Neural cell (in vitro differentiated cells): Measurements from ENCODE around the gene RITA1. TPM values are rescaled to one million over a fixed set of nuclear protein-coding genes. Genes with fewer than 3 reads are reported as not detected.

Experiments used
- H2AFZ ChIP-seq: fragments of 200-600, 300-800 bp; sonication (generic), shearing (Covaris generic); 2 replicates; pipeline ENCODE4 v1.6.0; 2014; ENCODE audit warnings: low read depth, mild to moderate bottlenecking, antibody characterized with exemption, low read length, moderate library complexity
- H3F3A ChIP-seq: fragments of 200-600 bp; shearing (Covaris generic); 2 replicates; pipeline ENCODE4 v1.6.1; 2016; ENCODE audit warnings: mild to moderate bottlenecking, moderate library complexity, mixed read lengths, antibody characterized with exemption, low read length; ENCODE audit not compliant: insufficient read depth, poor library complexity, severe bottlenecking
- H3K27ac ChIP-seq: fragments of 200-600, 300-800 bp; sonication (generic), shearing (Covaris generic); 2 replicates; pipeline ENCODE4 v1.5.1; 2014; ENCODE audit warnings: mild to moderate bottlenecking, low read length, moderate library complexity
- H3K27me3 ChIP-seq: fragments of 300-800, 200-600 bp; sonication (generic), shearing (Covaris generic); 2 replicates; pipeline ENCODE4 v1.6.0; 2014; ENCODE audit warnings: mild to moderate bottlenecking, low read depth, low read length, moderate library complexity; ENCODE audit not compliant: insufficient read depth
- H3K36me3 ChIP-seq: fragments of 300-800, 200-600 bp; sonication (generic), shearing (Covaris generic); 2 replicates; pipeline ENCODE4 v1.5.1; 2014; ENCODE audit warnings: mild to moderate bottlenecking, antibody characterized with exemption, low read length, moderate library complexity; ENCODE audit not compliant: insufficient read depth
- H3K4me2 ChIP-seq: fragments of 300-800, 200-600 bp; sonication (generic), shearing (Covaris generic); 2 replicates; pipeline ENCODE4 v1.6.0; 2014; ENCODE audit warnings: mild to moderate bottlenecking, low read length
- H3K4me3 ChIP-seq: fragments of 300-800, 200-600 bp; sonication (generic), shearing (Covaris generic); 2 replicates; pipeline ENCODE4 v1.5.1; 2014; ENCODE audit warnings: mild to moderate bottlenecking, low read length, moderate library complexity
- H3K79me2 ChIP-seq: fragments of 200-600 bp; shearing (Covaris generic); replicated peaks from 2 replicates; pipeline ENCODE4 v1.6.0; 2014; ENCODE audit warnings: mild to moderate bottlenecking, low read length, moderate library complexity; ENCODE audit not compliant: insufficient read depth
- H3K9ac ChIP-seq: fragments of 300-800, 200-600 bp; sonication (generic), shearing (Covaris generic); 2 replicates; pipeline ENCODE4 v1.6.1; 2016; ENCODE audit warnings: mild to moderate bottlenecking, low read length, mixed read lengths
- H3K9me2 ChIP-seq: fragments of 200-600 bp; shearing (Covaris generic); 2 replicates; pipeline ENCODE4 v1.6.1; 2016; ENCODE audit warnings: mild to moderate bottlenecking, low read length, mixed read lengths; ENCODE audit not compliant: insufficient read depth
- H3K9me3 ChIP-seq: fragments of 200-600, 300-800 bp; sonication (generic), shearing (Covaris generic); 2 replicates; pipeline ENCODE4 v1.6.1; 2016; ENCODE audit warnings: mild to moderate bottlenecking, mixed run types, low read length, moderate library complexity, mixed read lengths
- H4K20me1 ChIP-seq: fragments of 200-600 bp; shearing (Covaris generic); 2 replicates; pipeline ENCODE4 v1.6.1; 2016; ENCODE audit warnings: mild to moderate bottlenecking, mixed run types; ENCODE audit not compliant: insufficient read depth
- CTCF ChIP-seq: fragments of 450-650 bp; IDR thresholded peaks from 2 replicates; pipeline ENCODE4 v1.5.1; 2014; ENCODE audit warnings: antibody characterized with exemption, mild to moderate bottlenecking, moderate library complexity; ENCODE audit not compliant: poor library complexity, severe bottlenecking
- EP300 ChIP-seq: fragments of 450-650 bp; conservative IDR thresholded peaks from 2 replicates; pipeline ENCODE4 v1.6.1; 2014; ENCODE audit warnings: antibody characterized with exemption, mild to moderate bottlenecking, moderate library complexity; ENCODE audit not compliant: poor library complexity, severe bottlenecking
- EZH2 ChIP-seq: fragments of 200-600, 300-800 bp; shearing (Covaris generic), sonication (generic); IDR thresholded peaks from 2 replicates; pipeline ENCODE4 v1.6.1; 2014; ENCODE audit warnings: antibody characterized with exemption, low read length, borderline replicate concordance, mild to moderate bottlenecking; ENCODE audit not compliant: insufficient read depth, poor library complexity, severe bottlenecking
- MXI1 ChIP-seq: fragments of 450-650 bp; conservative IDR thresholded peaks from 2 replicates; pipeline ENCODE4 v1.6.1; 2014; ENCODE audit warnings: antibody characterized with exemption, mild to moderate bottlenecking; ENCODE audit not compliant: poor library complexity, severe bottlenecking
- POLR2AphosphoS5 ChIP-seq: IDR thresholded peaks from 2 replicates; pipeline ENCODE4 v1.6.1; 2012
- RAD21 ChIP-seq: fragments of 450-650 bp; conservative IDR thresholded peaks from 2 replicates; pipeline ENCODE4 v1.6.1; 2014; ENCODE audit warnings: antibody characterized with exemption, mild to moderate bottlenecking, moderate library complexity
- REST ChIP-seq: IDR thresholded peaks from 2 replicates; pipeline ENCODE4 v1.6.1; 2012; ENCODE audit warnings: borderline replicate concordance
- SMC3 ChIP-seq: fragments of 450-650 bp; conservative IDR thresholded peaks from 2 replicates; pipeline ENCODE4 v1.6.1; 2014; ENCODE audit warnings: antibody characterized with exemption, mild to moderate bottlenecking, moderate library complexity; ENCODE audit not compliant: poor library complexity
- TAF1 ChIP-seq: IDR thresholded peaks from 2 replicates; pipeline ENCODE4 v1.6.1; 2012; ENCODE audit warnings: low read depth
- polyA plus RNA-seq: library from polyadenylated mRNA; depleted of rRNA; stranded (reverse); fragments of >200 nt; gene quantifications from 2 replicates; pipeline ENCODE4 v1.2.3, GENCODE V29; 2014

RITA1 gene
- polyA plus RNA-seq, 1 donor from 2014 or later, result 23.3 TPM

GRCh38 chr12:113231235-113232088 is 45.9 kb downstream of the RITA1 start:
- Histone ChIP-seq H3K27me3 (no peaks in the 10 kb centered on the region), H2AFZ (no peak overlapping the region), H3F3A (no peaks in the 10 kb centered on the region), H3K9me2 (no peaks in the 10 kb centered on the region), H3K9ac (no peak overlapping the region), H3K9me3 (peaks cover 6% of the 10 kb centered on the region), H3K4me2 (no peak overlapping the region), H3K27ac (no peak overlapping the region), H3K79me2 (no peaks in the 10 kb centered on the region), H3K4me3 (no peak overlapping the region), H4K20me1 (no peaks in the 10 kb centered on the region), H3K36me3 (no peaks in the 10 kb centered on the region)
- TF ChIP-seq CTCF (no peak), EZH2 (no peak), TAF1 (no peak), EP300 (no peak), REST (no peak), MXI1 (no peak), RAD21 (no peak), SMC3 (no peak), POLR2AphosphoS5 (no peak)

- H3K4me2 ChIP-seq, result no peak overlapping the region
- H2AFZ ChIP-seq, result no peak overlapping the region
- H3K9me2 ChIP-seq, result no peaks in the 10 kb centered on the region
- H3K9ac ChIP-seq, result no peak overlapping the region
- TF ChIP-seq RAD21, result no peak
- TF ChIP-seq MXI1, result no peak
- H3K4me3 ChIP-seq, result no peak overlapping the region
- H3K36me3 ChIP-seq, result no peaks in the 10 kb centered on the region
- peaks cover 6% of the 10 kb centered on the region for H3K9me3 ChIP-seq
- no peak overlapping the region for H3K27ac ChIP-seq
- no peaks in the 10 kb centered on the region for H3F3A ChIP-seq
- no peaks in the 10 kb centered on the region for H4K20me1 ChIP-seq
- H3K27me3 ChIP-seq, result no peaks in the 10 kb centered on the region
- H3K79me2 ChIP-seq, result no peaks in the 10 kb centered on the region
These were observed 46.7 kb downstream of the RITA1 start for GRCh38 chr12:113232089-113232839.
